Measurements from ENCODE around the gene MRPL14. TPM values are rescaled to one million over a fixed set of nuclear protein-coding genes. Genes with fewer than 3 reads are reported as not detected.

The MRPL14 gene
- total RNA-seq, 1 experiment from 2014 or later, result 69.6 TPM

DNA sequence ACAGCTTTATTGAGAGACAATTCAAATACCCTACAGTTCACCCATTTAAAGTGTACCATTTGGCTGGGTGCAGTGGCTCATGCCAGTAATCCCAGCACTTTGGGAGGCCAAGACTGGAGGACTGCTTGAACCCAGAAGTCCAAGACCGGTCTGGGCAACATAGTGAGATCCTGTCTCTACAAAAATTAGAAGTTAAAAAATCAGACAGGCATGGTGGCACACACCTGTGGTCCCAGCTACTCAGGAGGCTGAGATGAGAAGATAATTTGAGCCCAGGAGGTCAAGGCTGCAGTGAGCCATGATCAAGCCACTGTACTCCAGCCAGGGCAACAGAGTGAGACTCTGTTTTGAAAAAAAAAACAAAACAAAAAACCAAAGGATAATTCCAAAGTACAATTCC is 40.3 kb upstream of the MRPL14 start:
- H3K4me2 ChIP-seq (ENCODE audit: low read length), result no peak overlapping the region
- ChIA-PET RAD21 (ENCODE audit: low non-redundant PET in 1 of 2, low total read pairs in 2 of 2, uncharacterized antibody in 2 of 2, unreplicated experiment in 2 of 2) (no interaction called here), CTCF (interaction anchor here (0.6 kb wide), 1 partner anchor 16 kb away, joined by 3 read pairs; no protein-coding TSS in a partner anchor), POLR2A (no interaction called here)
- no TSS peak for BruUV-seq (replicated peaks)
- DNase-seq (ENCODE audit: low read depth, low spot score) (no peak), ATAC-seq (no peak)
- H3K27ac ChIP-seq (ENCODE audit: low read depth, low read length), result no peak overlapping the region
- H2AFZ ChIP-seq (ENCODE audit: low read depth, low read length, poor library complexity, severe bottlenecking), result no peak overlapping the region
- TF ChIP-seq TCF7L2 (IDR thresholded peaks at IDR 0.05; ENCODE audit: borderline replicate concordance, extremely low read depth, insufficient read depth, insufficient read length) (no peak), SIN3A (IDR thresholded peaks at IDR 0.05; ENCODE audit: low read depth) (no peak), CEBPB (IDR thresholded peaks at IDR 0.05; ENCODE audit: low read depth) (no peak), FOSL1 (IDR thresholded peaks at IDR 0.05; ENCODE audit: low read depth) (no peak), POLR2AphosphoS5 (IDR thresholded peaks at IDR 0.05; ENCODE audit: low read depth, low read length) (no peak), RAD21 (IDR thresholded peaks at IDR 0.05; ENCODE audit: low read depth) (no peak), SP1 (IDR thresholded peaks at IDR 0.05; ENCODE audit: low read depth) (no peak), EZH2phosphoT487 (IDR thresholded peaks at IDR 0.05; ENCODE audit: borderline replicate concordance) (no peak)
- H3K9me2 ChIP-seq (ENCODE audit: insufficient read depth), result no peaks in the 10 kb centered on the region
- peaks cover 12% of the 10 kb centered on the region for H3K27me3 ChIP-seq (ENCODE audit: insufficient read depth, low read length)
- no peaks in the 10 kb centered on the region for H3K9me3 ChIP-seq (ENCODE audit: control insufficient read depth in 1 of 2, insufficient read depth in 1 of 2, low read depth in 1 of 2, low read length in 2 of 2)
- no peaks in the 10 kb centered on the region for H3K79me2 ChIP-seq (ENCODE audit: insufficient read depth, low read length)
- H3K4me3 ChIP-seq (replicated peaks in 1 of 2; ENCODE audit: low read depth in 1 of 2, low read length in 2 of 2), result no peak overlapping the region
- no peaks in the 10 kb centered on the region for H3K36me3 ChIP-seq (ENCODE audit: control insufficient read depth in 1 of 2, insufficient read depth in 2 of 2, low read length in 2 of 2)
- no peaks in the 10 kb centered on the region for H4K20me1 ChIP-seq (ENCODE audit: insufficient read depth)
- peaks cover 0 to 5% of the 10 kb centered on the region in 2 experiments; a peak in 1 of 4 replicates for H3K4me1 ChIP-seq (ENCODE audit: control insufficient read depth in 1 of 2, insufficient read depth in 2 of 2, low read length in 2 of 2)
- intact Hi-C loops (cut with micrococcal nuclease), result no loop called here
- H3K9ac ChIP-seq (ENCODE audit: low read length), result no peak overlapping the region

DNA sequence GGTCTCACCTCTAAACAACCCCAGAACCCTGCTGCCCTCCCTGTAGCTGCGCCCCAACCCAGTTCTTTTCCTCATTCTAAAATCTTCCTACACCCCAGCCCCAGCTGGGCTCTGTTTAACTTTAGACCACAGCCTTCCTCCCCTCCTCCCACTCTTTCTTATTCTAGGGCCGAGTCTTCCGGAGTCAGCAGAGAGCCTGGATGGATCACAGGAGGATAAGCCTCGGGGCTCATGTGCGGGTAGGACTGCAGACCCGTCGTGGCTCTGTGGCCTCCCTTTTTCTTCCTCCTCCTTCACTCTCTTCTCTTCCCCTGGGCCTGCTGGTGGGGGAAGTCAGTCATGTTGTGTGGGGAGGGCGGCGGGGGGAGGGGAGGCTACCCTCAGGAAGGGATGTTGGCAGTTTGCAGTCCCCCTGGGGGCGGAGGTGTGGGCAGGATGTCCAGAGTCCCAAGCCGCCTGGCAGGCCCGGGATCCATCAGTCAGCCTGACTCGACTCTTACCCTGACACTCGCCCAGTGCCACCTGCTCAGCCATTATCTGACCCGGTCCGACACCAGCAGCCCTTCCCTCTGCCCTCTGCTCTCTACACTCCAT is 39.4 kb upstream of the MRPL14 start:
- intact Hi-C loops (cut with micrococcal nuclease), result no loop called here
- Histone ChIP-seq H3K4me1 (ENCODE audit: control insufficient read depth in 1 of 2, insufficient read depth in 2 of 2, low read length in 2 of 2) (peaks cover 0 to 6% of the 10 kb centered on the region in 2 experiments; a peak in 2 of 4 replicates), H3K79me2 (ENCODE audit: insufficient read depth, low read length) (no peaks in the 10 kb centered on the region), H3K9me2 (ENCODE audit: insufficient read depth) (no peaks in the 10 kb centered on the region), H3K27me3 (ENCODE audit: insufficient read depth, low read length) (peaks cover 12% of the 10 kb centered on the region), H3K4me2 (ENCODE audit: low read length) (no peak overlapping the region), H3K4me3 (replicated peaks in 1 of 2; ENCODE audit: low read depth in 1 of 2, low read length in 2 of 2) (no peak overlapping the region), H3K36me3 (ENCODE audit: control insufficient read depth in 1 of 2, insufficient read depth in 2 of 2, low read length in 2 of 2) (no peaks in the 10 kb centered on the region), H3K9me3 (ENCODE audit: control insufficient read depth in 1 of 2, insufficient read depth in 1 of 2, low read depth in 1 of 2, low read length in 2 of 2) (no peaks in the 10 kb centered on the region), H3K27ac (ENCODE audit: low read depth, low read length) (no peak overlapping the region), H3K9ac (ENCODE audit: low read length) (no peak overlapping the region), H4K20me1 (ENCODE audit: insufficient read depth) (no peaks in the 10 kb centered on the region), H2AFZ (ENCODE audit: low read depth, low read length, poor library complexity, severe bottlenecking) (no peak overlapping the region)
- ATAC-seq (no peak), DNase-seq (ENCODE audit: low read depth, low spot score) (no peak)
- POLR2A ChIA-PET, result no interaction called here
- CTCF ChIA-PET, result no interaction called here
- TF ChIP-seq SIN3A (IDR thresholded peaks at IDR 0.05; ENCODE audit: low read depth) (no peak), JUND (IDR thresholded peaks at IDR 0.05) (no peak), TCF7L2 (IDR thresholded peaks at IDR 0.05; ENCODE audit: borderline replicate concordance, extremely low read depth, insufficient read depth, insufficient read length) (no peak), EZH2 (IDR thresholded peaks at IDR 0.05) (no peak)
- TF ChIP-seq, protein P1, sequence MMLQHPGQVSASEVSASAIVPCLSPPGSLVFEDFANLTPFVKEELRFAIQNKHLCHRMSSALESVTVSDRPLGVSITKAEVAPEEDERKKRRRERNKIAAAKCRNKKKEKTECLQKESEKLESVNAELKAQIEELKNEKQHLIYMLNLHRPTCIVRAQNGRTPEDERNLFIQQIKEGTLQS (IDR thresholded peaks at IDR 0.05), result no peak
- BruUV-seq (replicated peaks), result no TSS peak
- RAD21 ChIA-PET (ENCODE audit: low non-redundant PET in 1 of 2, low total read pairs in 2 of 2, uncharacterized antibody in 2 of 2, unreplicated experiment in 2 of 2), result no interaction called here

Measured in HCT116 (cell line).